A549 (cell line): ENCODE data around the gene MGAT3.

Experiments used
- CTCF ChIP-seq: fragments of >200 bp; sonication (Bioruptor Twin); formaldehyde crosslinking; IDR thresholded peaks from 3 replicates; pipeline ENCODE4 v1.5.1; 2016
- EP300 ChIP-seq, 2 experiments: fragments of >200 bp; sonication (Bioruptor Twin); formaldehyde crosslinking; IDR thresholded peaks; 2 replicates in 1 of 2; 3 replicates in 1 of 2; pipeline ENCODE4 v1.6.1; 2016 to 2017
- HDAC2 ChIP-seq: fragments of 200-600 bp; sonication (generic); IDR thresholded peaks from 2 replicates; pipeline ENCODE4 v1.6.1; 2016
- MAX ChIP-seq: IDR thresholded peaks from 2 replicates; pipeline ENCODE4 v1.6.1; 2012
- REST ChIP-seq: fragments of 200-600 bp; sonication (generic); IDR thresholded peaks from 2 replicates; pipeline ENCODE4 v1.6.1; 2016; ENCODE audit warnings: antibody characterized with exemption, mild to moderate bottlenecking, moderate library complexity

- TF ChIP-seq HDAC2 (no peak), EP300 (IDR thresholded peaks at IDR 0.05) (no peak), MAX (no peak), REST (no peak), CTCF (no peak)
Measured at GRCh38 chr22:39510529-39511149, 53.8 kb downstream of the MGAT3 start.
